ENCODE results near the gene DPP6.

DNA sequence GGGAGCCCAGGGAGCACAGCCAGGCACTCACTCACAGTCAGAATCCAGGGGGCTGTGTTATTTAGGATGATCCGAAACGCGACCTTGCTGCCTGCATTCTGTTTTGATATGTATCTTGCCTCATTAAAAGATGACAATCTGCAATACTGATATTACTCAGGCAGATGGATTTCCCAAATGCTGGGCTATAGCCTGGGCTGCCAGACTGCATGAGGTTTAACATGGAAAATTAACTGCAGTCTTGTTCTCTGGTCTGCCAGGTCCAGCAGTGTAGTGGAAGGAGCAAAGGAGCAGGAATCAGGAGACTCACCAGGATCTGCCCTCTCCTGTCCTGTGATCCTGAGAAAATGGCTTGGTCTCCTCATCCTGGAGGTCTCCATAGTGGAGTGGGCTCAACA lies 692.7 kb downstream of the DPP6 start:
- TF ChIP-seq CTCF (conservative IDR thresholded peaks at IDR 0.05; ENCODE audit: low read depth, low read length) (no peak), EZH2 (IDR thresholded peaks at IDR 0.05; ENCODE audit: borderline replicate concordance, low read depth, low read length, poor library complexity, severe bottlenecking) (no peak)

All from A673 (cell line).